H9 (cell line): ENCODE measurements around the gene GATA6. TPM values are rescaled to one million over a fixed set of nuclear protein-coding genes. Genes with fewer than 3 reads are reported as not detected.

Experiments
- DNase-seq: peaks from one replicate; pipeline ENCODE4 v3.0.0-alpha.2; 2017
- H2AFZ ChIP-seq: one replicate; pipeline ENCODE4 v1.6.1; 2013; ENCODE audit warnings: mild to moderate bottlenecking, low read length, control low read depth, moderate library complexity
- H2AK5ac ChIP-seq: 2 replicates; pipeline ENCODE4 v1.6.1; 2013; ENCODE audit warnings: low read length, control low read depth, mixed read lengths; ENCODE audit not compliant: insufficient read length
- H2BK120ac ChIP-seq: one replicate; pipeline ENCODE4 v1.6.1; 2013; ENCODE audit warnings: low read depth, mild to moderate bottlenecking, low read length, control low read depth, inconsistent platforms; ENCODE audit not compliant: poor library complexity, severe bottlenecking
- H2BK12ac ChIP-seq: 2 replicates; pipeline ENCODE4 v1.6.1; 2013; ENCODE audit warnings: low read length, control low read depth, mixed read lengths, low read depth; ENCODE audit not compliant: insufficient read length
- H2BK15ac ChIP-seq: 2 replicates; pipeline ENCODE4 v1.6.1; 2013; ENCODE audit warnings: low read depth, low read length, control low read depth
- H2BK20ac ChIP-seq: one replicate; pipeline ENCODE4 v1.6.1; 2013; ENCODE audit warnings: low read depth, mild to moderate bottlenecking, low read length, control low read depth, inconsistent platforms; ENCODE audit not compliant: poor library complexity, severe bottlenecking
- H2BK5ac ChIP-seq: 2 replicates; pipeline ENCODE4 v1.6.1; 2013; ENCODE audit warnings: low read length, control low read depth, mixed read lengths; ENCODE audit not compliant: insufficient read length
- H3K14ac ChIP-seq: 2 replicates; pipeline ENCODE4 v1.6.1; 2013; ENCODE audit warnings: low read length, control low read depth; ENCODE audit not compliant: insufficient read depth
- H3K18ac ChIP-seq: 2 replicates; pipeline ENCODE4 v1.6.1; 2013; ENCODE audit warnings: low read depth, mild to moderate bottlenecking, mixed read lengths, low read length, control low read depth; ENCODE audit not compliant: insufficient read length
- H3K23ac ChIP-seq: 2 replicates; pipeline ENCODE4 v1.6.1; 2013; ENCODE audit warnings: low read length, control low read depth, mixed read lengths, low read depth; ENCODE audit not compliant: insufficient read length
- H3K23me2 ChIP-seq: 2 replicates; pipeline ENCODE4 v1.6.1; 2013; ENCODE audit warnings: low read depth, mild to moderate bottlenecking, mixed read lengths, low read length, control low read depth; ENCODE audit not compliant: insufficient read length, poor library complexity, severe bottlenecking
- H3K27ac ChIP-seq: 2 replicates; pipeline ENCODE4 v1.5.1; 2013; ENCODE audit warnings: low read length, control low read depth, mixed read lengths, low read depth; ENCODE audit not compliant: insufficient read length
- H3K27me3 ChIP-seq: 2 replicates; pipeline ENCODE4 v1.6.1; 2013; ENCODE audit warnings: low read length, control low read depth, inconsistent platforms; ENCODE audit not compliant: insufficient read depth
- H3K4ac ChIP-seq: 2 replicates; pipeline ENCODE4 v1.6.1; 2013; ENCODE audit warnings: low read depth, mild to moderate bottlenecking, control low read depth, inconsistent platforms, low read length, moderate library complexity
- H3K4me1 ChIP-seq: 2 replicates; pipeline ENCODE4 v1.6.1; 2013; ENCODE audit warnings: low read length, control low read depth, inconsistent platforms; ENCODE audit not compliant: insufficient read depth
- H3K4me2 ChIP-seq: 2 replicates; pipeline ENCODE4 v1.6.1; 2013; ENCODE audit warnings: low read length, control low read depth, mixed read lengths; ENCODE audit not compliant: insufficient read length, insufficient read depth
- H3K56ac ChIP-seq: 2 replicates; pipeline ENCODE4 v1.6.1; 2013; ENCODE audit warnings: low read depth, mild to moderate bottlenecking, mixed read lengths, low read length, control low read depth; ENCODE audit not compliant: insufficient read length
- H3K79me1 ChIP-seq: 2 replicates; pipeline ENCODE4 v1.6.1; 2013; ENCODE audit warnings: low read depth, mild to moderate bottlenecking, moderate library complexity, low read length, control low read depth, inconsistent platforms; ENCODE audit not compliant: insufficient read depth, poor library complexity, severe bottlenecking
- H3K79me2 ChIP-seq: 2 replicates; pipeline ENCODE4 v1.6.1; 2013; ENCODE audit warnings: low read length, control low read depth, inconsistent platforms; ENCODE audit not compliant: insufficient read depth
- H3K9ac ChIP-seq: 2 replicates; pipeline ENCODE4 v1.6.1; 2013; ENCODE audit warnings: low read length, control low read depth, mixed read lengths; ENCODE audit not compliant: insufficient read length; ENCODE audit errors: extremely low read depth
- H3K9me3 ChIP-seq: one replicate; pipeline ENCODE4 v1.6.1; 2013; ENCODE audit warnings: low read depth, low read length, inconsistent platforms; ENCODE audit not compliant: control insufficient read depth
- H3T11ph ChIP-seq: one replicate; pipeline ENCODE4 v1.6.1; 2013; ENCODE audit warnings: mild to moderate bottlenecking, low read length, control low read depth, inconsistent platforms
- H4K20me1 ChIP-seq: one replicate; pipeline ENCODE4 v1.6.1; 2013; ENCODE audit not compliant: control insufficient read depth, insufficient read length, insufficient read depth
- H4K5ac ChIP-seq: 2 replicates; pipeline ENCODE4 v1.6.1; 2013; ENCODE audit warnings: low read depth, mild to moderate bottlenecking, mixed read lengths, low read length, control low read depth; ENCODE audit not compliant: insufficient read length
- H4K8ac ChIP-seq: replicated peaks from 2 replicates; pipeline ENCODE4 v1.6.1; 2013; ENCODE audit warnings: low read length, control low read depth, mixed read lengths, low read depth; ENCODE audit not compliant: insufficient read length
- H4K91ac ChIP-seq: 2 replicates; pipeline ENCODE4 v1.6.1; 2013; ENCODE audit warnings: low read depth, mild to moderate bottlenecking, moderate library complexity, mixed read lengths, low read length, control low read depth; ENCODE audit not compliant: insufficient read length
- H3K27ac Mint-ChIP-seq, 3 experiments: 2 replicates in 2 of 3; 3 replicates in 1 of 3; pipeline ENCODE4 v1.8.0; 2020 to 2021; ENCODE audit warnings: mixed read lengths in 3 of 3, mild to moderate bottlenecking in 1 of 3, moderate library complexity in 1 of 3
- H3K27me3 Mint-ChIP-seq: 2 replicates; pipeline ENCODE4 v1.8.0; 2021; ENCODE audit warnings: low read depth, mild to moderate bottlenecking, moderate library complexity, mixed read lengths
- H3K36me3 Mint-ChIP-seq, 3 experiments: 2 replicates in 2 of 3; 3 replicates in 1 of 3; pipeline ENCODE4 v1.8.0; 2020 to 2021; ENCODE audit warnings: low read depth in 3 of 3, mixed read lengths in 3 of 3; ENCODE audit not compliant: insufficient read depth in 1 of 3
- H3K4me1 Mint-ChIP-seq, 2 experiments: 2 replicates each; pipeline ENCODE4 v1.8.0; 2020; ENCODE audit warnings: mixed read lengths in 2 of 2
- H3K4me3 Mint-ChIP-seq, 2 experiments: 2 replicates in 1 of 2; 3 replicates in 1 of 2; pipeline ENCODE4 v1.8.0; 2020 to 2021; ENCODE audit warnings: mild to moderate bottlenecking in 2 of 2, mixed read lengths in 2 of 2, moderate library complexity in 1 of 2
- H3K9me3 Mint-ChIP-seq, 2 experiments: 2 replicates in 1 of 2; 3 replicates in 1 of 2; pipeline ENCODE4 v1.8.0; 2020; ENCODE audit warnings: mild to moderate bottlenecking in 2 of 2, mixed read lengths in 2 of 2, moderate library complexity in 1 of 2
- WGBS: extraction: QIAGEN DNeasy Blood & Tissue Kit; methylation state at CpG from one replicate; pipeline ENCODE4 v1.1.7; 2013; ENCODE audit warnings: missing lambda C conversion rate, low lambda C conversion rate, mixed read lengths; ENCODE audit not compliant: insufficient read length; ENCODE audit errors: extremely low coverage; 5-methylcytosine and 5-hydroxymethylcytosine counted together
- total RNA-seq: library from RNA; stranded (reverse); gene quantifications from 2 replicates; pipeline ENCODE4 v1.2.1, GENCODE V29; 2021
- TF ChIP-seq, protein P1 (sequence below): fragments of 200-600 bp; sonication (generic); conservative IDR thresholded peaks from 3 replicates; pipeline ENCODE4 v1.8.0; 2021; ENCODE audit warnings: antibody characterized with exemption, mild to moderate bottlenecking

Gene GATA6
- total RNA-seq, 1 experiment from 2014 or later, result not detected

- TF ChIP-seq, protein P1, sequence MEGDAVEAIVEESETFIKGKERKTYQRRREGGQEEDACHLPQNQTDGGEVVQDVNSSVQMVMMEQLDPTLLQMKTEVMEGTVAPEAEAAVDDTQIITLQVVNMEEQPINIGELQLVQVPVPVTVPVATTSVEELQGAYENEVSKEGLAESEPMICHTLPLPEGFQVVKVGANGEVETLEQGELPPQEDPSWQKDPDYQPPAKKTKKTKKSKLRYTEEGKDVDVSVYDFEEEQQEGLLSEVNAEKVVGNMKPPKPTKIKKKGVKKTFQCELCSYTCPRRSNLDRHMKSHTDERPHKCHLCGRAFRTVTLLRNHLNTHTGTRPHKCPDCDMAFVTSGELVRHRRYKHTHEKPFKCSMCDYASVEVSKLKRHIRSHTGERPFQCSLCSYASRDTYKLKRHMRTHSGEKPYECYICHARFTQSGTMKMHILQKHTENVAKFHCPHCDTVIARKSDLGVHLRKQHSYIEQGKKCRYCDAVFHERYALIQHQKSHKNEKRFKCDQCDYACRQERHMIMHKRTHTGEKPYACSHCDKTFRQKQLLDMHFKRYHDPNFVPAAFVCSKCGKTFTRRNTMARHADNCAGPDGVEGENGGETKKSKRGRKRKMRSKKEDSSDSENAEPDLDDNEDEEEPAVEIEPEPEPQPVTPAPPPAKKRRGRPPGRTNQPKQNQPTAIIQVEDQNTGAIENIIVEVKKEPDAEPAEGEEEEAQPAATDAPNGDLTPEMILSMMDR, result no peak
- H3K79me1 ChIP-seq, result no peaks in the 10 kb centered on the region
- peaks cover 4% of the 10 kb centered on the region for H3K23me2 ChIP-seq
- no peak overlapping the region for H3K23ac ChIP-seq
- no peak overlapping the region for H3K9ac ChIP-seq
- H3K9me3 ChIP-seq, result no peaks in the 10 kb centered on the region
- H2BK15ac ChIP-seq, result no peak overlapping the region
- no peak overlapping the region for H3K56ac ChIP-seq
- H4K8ac ChIP-seq, result no peak overlapping the region
- H3K4me2 ChIP-seq, result no peak overlapping the region
- no peak overlapping the region for H3K27ac ChIP-seq
- peaks cover 0 to 14% of the 10 kb centered on the region in 2 experiments; a peak in 2 of 4 replicates for H3K4me1 Mint-ChIP-seq
- no peaks in the 10 kb centered on the region for H3K4me1 ChIP-seq
- H3K4me3 Mint-ChIP-seq, result no peak overlapping the region
- H3K4ac ChIP-seq, result no peak overlapping the region
- DNase-seq, result no peak
- H3K27me3 ChIP-seq, result peaks cover 48% of the 10 kb centered on the region
- H3T11ph ChIP-seq, result no peak overlapping the region
- peaks cover 0 to 13% of the 10 kb centered on the region in 2 experiments; a peak in 2 of 5 replicates for H3K9me3 Mint-ChIP-seq
- H3K79me2 ChIP-seq, result no peaks in the 10 kb centered on the region
- H3K36me3 Mint-ChIP-seq, result no peaks in the 10 kb centered on the region
- peaks cover 83% of the 10 kb centered on the region for H3K27me3 Mint-ChIP-seq
- no peak overlapping the region for H4K5ac ChIP-seq
- H4K20me1 ChIP-seq, result no peaks in the 10 kb centered on the region
- 100% methylated on average over 1 of the region's 1 CpG for WGBS
- no peak overlapping the region for H3K18ac ChIP-seq
- H2BK5ac ChIP-seq, result no peak overlapping the region
- H2BK120ac ChIP-seq, result no peak overlapping the region
- no peak overlapping the region for H2BK20ac ChIP-seq
- H2BK12ac ChIP-seq, result no peak overlapping the region
- H2AK5ac ChIP-seq, result no peak overlapping the region
- H3K27ac Mint-ChIP-seq, result no peak overlapping the region
- no peak overlapping the region for H3K14ac ChIP-seq
- H4K91ac ChIP-seq, result no peak overlapping the region
- no peak overlapping the region for H2AFZ ChIP-seq
Measured at GRCh38 chr18:22179631-22180030, 10.2 kb downstream of the GATA6 start.
